ENCODE data around the gene PRR29. TPM values are rescaled to one million over a fixed set of nuclear protein-coding genes. Genes with fewer than 3 reads are reported as not detected.

The PRR29 gene
- total RNA-seq, 2 donors from 2014 or later: 0.16 TPM; not detected in 1

- no peaks in the 10 kb centered on the region for H3K36me3 ChIP-seq
- no peaks in the 10 kb centered on the region for H3K9me3 ChIP-seq
- intact Hi-C loops (cut with DNase I): no loop called here
- H3K9ac ChIP-seq (ENCODE audit: low read depth in 2 of 2, low read length in 2 of 2): no peak overlapping the region
- H3K4me1 ChIP-seq: peaks cover 3% of the 10 kb centered on the region
- H3K4me3 ChIP-seq: no peak overlapping the region
- DNase-seq: no peak
- TF ChIP-seq CTCF (IDR thresholded peaks at IDR 0.05): no peak
- H3K27ac ChIP-seq: no peak overlapping the region
- no peaks in the 10 kb centered on the region for H3K27me3 ChIP-seq
Observed at GRCh38 chr17:64008346-64008745, 10.2 kb downstream of the PRR29 start.

- TF ChIP-seq CTCF (IDR thresholded peaks at IDR 0.05): no peak
- intact Hi-C loops (cut with DNase I): no loop called here
- Histone ChIP-seq H3K4me3 (no peak overlapping the region), H3K27ac (no peak overlapping the region), H3K36me3 (no peaks in the 10 kb centered on the region), H3K9ac (ENCODE audit: low read depth in 2 of 2, low read length in 2 of 2) (no peak overlapping the region), H3K4me1 (peaks cover 3% of the 10 kb centered on the region), H3K9me3 (no peaks in the 10 kb centered on the region), H3K27me3 (no peaks in the 10 kb centered on the region)
- peak; percentile 15 for DNase-seq
Observed at GRCh38 chr17:64008830-64009229, 10.7 kb downstream of the PRR29 start.

GRCh38 chr17:64009571-64010402 is 11.6 kb downstream of the PRR29 start:
- TF ChIP-seq CTCF (IDR thresholded peaks at IDR 0.05): no peak
- Histone ChIP-seq H3K4me1 (peaks cover 3% of the 10 kb centered on the region), H3K27me3 (no peaks in the 10 kb centered on the region), H3K36me3 (no peaks in the 10 kb centered on the region), H3K9me3 (no peaks in the 10 kb centered on the region), H3K9ac (ENCODE audit: low read depth in 2 of 2, low read length in 2 of 2) (no peak overlapping the region), H3K27ac (no peak overlapping the region), H3K4me3 (no peak overlapping the region)
- intact Hi-C loops (cut with DNase I): no loop called here
- peak; percentile 15 for DNase-seq

- Histone ChIP-seq H3K27ac (no peak overlapping the region), H3K4me1 (no peaks in the 10 kb centered on the region), H3K4me3 (no peak overlapping the region), H3K9ac (ENCODE audit: low read depth in 2 of 2, low read length in 2 of 2) (no peak overlapping the region), H3K27me3 (no peaks in the 10 kb centered on the region), H3K36me3 (no peaks in the 10 kb centered on the region), H3K9me3 (no peaks in the 10 kb centered on the region)
- no peak for TF ChIP-seq CTCF (IDR thresholded peaks at IDR 0.05)
- intact Hi-C loops (cut with DNase I): no loop called here
- DNase-seq: peak; percentile 7
Observed at GRCh38 chr17:64015447-64015846, 17.3 kb downstream of the PRR29 start.

- Histone ChIP-seq H3K36me3 (no peaks in the 10 kb centered on the region), H3K9me3 (no peaks in the 10 kb centered on the region), H3K4me3 (no peak overlapping the region), H3K27ac (no peak overlapping the region), H3K9ac (ENCODE audit: low read depth in 2 of 2, low read length in 2 of 2) (peak overlapping the region in 1 of 2 donors; percentile 3), H3K27me3 (no peaks in the 10 kb centered on the region), H3K4me1 (no peaks in the 10 kb centered on the region)
- no peak for TF ChIP-seq CTCF (IDR thresholded peaks at IDR 0.05)
- intact Hi-C loops (cut with DNase I): no loop called here
- DNase-seq: peak; percentile 16
Observed at GRCh38 chr17:64016231-64016784, 18.2 kb downstream of the PRR29 start.
